ENCODE results near the gene SAMMSON. TPM values are rescaled to one million over a fixed set of nuclear protein-coding genes. Genes with fewer than 3 reads are reported as not detected.

SAMMSON gene
- total RNA-seq, 1 experiment from 2014 or later, result not detected

DNA sequence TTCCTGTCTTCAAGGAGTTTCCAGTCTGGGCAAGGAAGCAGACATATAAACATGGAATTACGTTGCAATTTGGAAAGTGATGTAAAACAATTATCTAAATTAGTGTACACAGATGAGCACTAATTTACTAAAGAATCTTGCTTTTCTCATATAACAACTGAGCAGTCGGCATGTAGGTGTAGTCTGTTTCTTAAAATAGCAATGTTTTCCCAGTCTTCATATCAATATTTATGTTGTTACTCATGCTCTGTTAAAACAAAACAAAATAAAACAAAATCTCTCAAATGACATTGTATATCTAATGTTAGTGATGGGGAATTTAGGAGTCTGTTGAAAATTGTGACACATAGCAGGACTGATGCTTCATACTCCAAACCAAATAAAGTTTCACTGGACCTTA lies 75.6 kb downstream of the SAMMSON start:
- Histone ChIP-seq H3K79me2 (ENCODE audit: low read depth) (no peaks in the 10 kb centered on the region), H3K4me3 (no peak overlapping the region), H3K4me2 (no peak overlapping the region), H3F3A (ENCODE audit: insufficient read depth, low read depth) (no peaks in the 10 kb centered on the region), H3K36me3 (ENCODE audit: low read depth) (no peaks in the 10 kb centered on the region), H4K20me1 (ENCODE audit: insufficient read depth) (no peaks in the 10 kb centered on the region), H3K9me2 (ENCODE audit: insufficient read depth) (no peaks in the 10 kb centered on the region), H3K27ac (no peak overlapping the region), H3K9me3 (ENCODE audit: insufficient read depth, low read depth) (no peaks in the 10 kb centered on the region), H3K4me1 (replicated peaks; ENCODE audit: insufficient read depth) (no peaks in the 10 kb centered on the region), H2AFZ (no peak overlapping the region), H3K27me3 (ENCODE audit: insufficient read depth, low read depth) (peaks cover 14% of the 10 kb centered on the region)
- BruUV-seq (replicated peaks), result no TSS peak
- no peak for DNase-seq
- CTCF ChIA-PET, result no interaction called here
- POLR2A ChIA-PET (ENCODE audit: unreplicated experiment), result no interaction called here
- no peak for TF ChIP-seq EZH2 (IDR thresholded peaks at IDR 0.05; ENCODE audit: low read depth)
- TF ChIP-seq, protein P1, sequence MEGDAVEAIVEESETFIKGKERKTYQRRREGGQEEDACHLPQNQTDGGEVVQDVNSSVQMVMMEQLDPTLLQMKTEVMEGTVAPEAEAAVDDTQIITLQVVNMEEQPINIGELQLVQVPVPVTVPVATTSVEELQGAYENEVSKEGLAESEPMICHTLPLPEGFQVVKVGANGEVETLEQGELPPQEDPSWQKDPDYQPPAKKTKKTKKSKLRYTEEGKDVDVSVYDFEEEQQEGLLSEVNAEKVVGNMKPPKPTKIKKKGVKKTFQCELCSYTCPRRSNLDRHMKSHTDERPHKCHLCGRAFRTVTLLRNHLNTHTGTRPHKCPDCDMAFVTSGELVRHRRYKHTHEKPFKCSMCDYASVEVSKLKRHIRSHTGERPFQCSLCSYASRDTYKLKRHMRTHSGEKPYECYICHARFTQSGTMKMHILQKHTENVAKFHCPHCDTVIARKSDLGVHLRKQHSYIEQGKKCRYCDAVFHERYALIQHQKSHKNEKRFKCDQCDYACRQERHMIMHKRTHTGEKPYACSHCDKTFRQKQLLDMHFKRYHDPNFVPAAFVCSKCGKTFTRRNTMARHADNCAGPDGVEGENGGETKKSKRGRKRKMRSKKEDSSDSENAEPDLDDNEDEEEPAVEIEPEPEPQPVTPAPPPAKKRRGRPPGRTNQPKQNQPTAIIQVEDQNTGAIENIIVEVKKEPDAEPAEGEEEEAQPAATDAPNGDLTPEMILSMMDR (conservative IDR thresholded peaks at IDR 0.05), result no peak
- intact Hi-C loops (cut with micrococcal nuclease; ENCODE audit: unreplicated experiment), result no loop called here

DNA sequence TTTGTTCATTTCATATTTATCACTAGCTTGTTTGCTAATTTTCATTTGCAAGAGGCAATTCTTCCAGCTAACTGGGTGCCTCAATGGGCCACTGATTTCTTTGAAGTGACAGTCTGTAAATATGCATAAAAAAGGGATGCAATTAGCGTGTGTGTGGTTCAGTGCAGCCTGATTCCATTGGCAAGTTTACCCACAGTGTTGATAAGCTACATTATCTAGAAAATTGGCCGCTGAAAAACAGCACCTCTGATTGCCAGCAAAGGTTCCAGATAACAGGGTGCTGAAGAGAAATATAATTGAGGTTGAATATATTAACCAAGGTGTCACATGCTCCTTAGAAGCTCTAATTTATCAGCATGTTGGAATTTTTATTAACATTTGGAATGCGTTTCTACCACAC lies 76.9 kb downstream of the SAMMSON start:
- TF ChIP-seq EZH2 (IDR thresholded peaks at IDR 0.05; ENCODE audit: low read depth), result no peak
- TF ChIP-seq, protein P1 (conservative IDR thresholded peaks at IDR 0.05), result no peak
- no peaks in the 10 kb centered on the region for H3K9me3 ChIP-seq (ENCODE audit: insufficient read depth, low read depth)
- CTCF ChIA-PET, result no interaction called here
- POLR2A ChIA-PET (ENCODE audit: unreplicated experiment), result no interaction called here
- intact Hi-C loops (cut with micrococcal nuclease; ENCODE audit: unreplicated experiment), result no loop called here
- no peak overlapping the region for H3K4me2 ChIP-seq
- H3K9me2 ChIP-seq (ENCODE audit: insufficient read depth), result no peaks in the 10 kb centered on the region
- no peak for DNase-seq
- H3K4me3 ChIP-seq, result no peak overlapping the region
- H3F3A ChIP-seq (ENCODE audit: insufficient read depth, low read depth), result no peaks in the 10 kb centered on the region
- no peaks in the 10 kb centered on the region for H3K4me1 ChIP-seq (replicated peaks; ENCODE audit: insufficient read depth)
- BruUV-seq (replicated peaks), result no TSS peak
- H2AFZ ChIP-seq, result no peak overlapping the region
- H3K79me2 ChIP-seq (ENCODE audit: low read depth), result no peaks in the 10 kb centered on the region
- H3K36me3 ChIP-seq (ENCODE audit: low read depth), result no peaks in the 10 kb centered on the region
- H3K27me3 ChIP-seq (ENCODE audit: insufficient read depth, low read depth), result peaks cover 17% of the 10 kb centered on the region
- H4K20me1 ChIP-seq (ENCODE audit: insufficient read depth), result no peaks in the 10 kb centered on the region
- H3K27ac ChIP-seq, result no peak overlapping the region

DNA sequence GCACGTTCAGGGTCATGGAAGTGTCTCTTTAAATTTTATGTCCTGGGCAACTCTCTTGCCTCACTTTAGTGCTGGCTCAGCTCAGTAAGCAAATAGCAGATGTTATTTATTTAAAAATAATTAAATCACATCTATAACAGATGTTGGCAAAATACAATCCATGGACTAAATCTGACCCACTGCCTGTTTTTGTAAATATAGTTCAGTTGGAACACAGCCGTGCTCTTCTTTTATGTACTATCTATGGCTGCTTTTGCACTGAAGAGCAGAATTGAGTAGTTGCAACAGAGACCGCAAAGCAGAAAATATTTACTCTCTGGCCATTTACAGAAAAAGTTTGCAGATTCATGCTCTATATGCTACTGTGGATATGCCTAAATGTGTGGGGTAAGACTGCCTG lies 79.2 kb downstream of the SAMMSON start:
- CTCF ChIA-PET, result no interaction called here
- Histone ChIP-seq H3K27ac (no peak overlapping the region), H2AFZ (no peak overlapping the region), H3F3A (ENCODE audit: insufficient read depth, low read depth) (no peaks in the 10 kb centered on the region), H3K4me3 (no peak overlapping the region), H3K79me2 (ENCODE audit: low read depth) (no peaks in the 10 kb centered on the region), H3K36me3 (ENCODE audit: low read depth) (no peaks in the 10 kb centered on the region), H3K27me3 (ENCODE audit: insufficient read depth, low read depth) (peaks cover 25% of the 10 kb centered on the region), H3K4me1 (replicated peaks; ENCODE audit: insufficient read depth) (no peaks in the 10 kb centered on the region), H3K9me2 (ENCODE audit: insufficient read depth) (no peaks in the 10 kb centered on the region), H4K20me1 (ENCODE audit: insufficient read depth) (no peaks in the 10 kb centered on the region), H3K4me2 (no peak overlapping the region), H3K9me3 (ENCODE audit: insufficient read depth, low read depth) (no peaks in the 10 kb centered on the region)
- BruUV-seq (replicated peaks), result no TSS peak
- no peak for DNase-seq
- POLR2A ChIA-PET (ENCODE audit: unreplicated experiment), result no interaction called here
- TF ChIP-seq EZH2 (IDR thresholded peaks at IDR 0.05; ENCODE audit: low read depth), result no peak
- TF ChIP-seq, protein P1 (conservative IDR thresholded peaks at IDR 0.05), result no peak
- intact Hi-C loops (cut with micrococcal nuclease; ENCODE audit: unreplicated experiment), result no loop called here

All from PC-9 (cell line).